ENCODE measurements around the gene POLH. TPM values are rescaled to one million over a fixed set of nuclear protein-coding genes. Genes with fewer than 3 reads are reported as not detected.
"Not testable (repeated sequence)": the region's sequence is repeated elsewhere in the genome, so short reads cannot be mapped to it uniquely, and the experiment has no call there.

Gene POLH
- total RNA-seq, 1 experiment from 2014 or later = 8.2 TPM

GRCh38 chr6:43584892-43585570, 9.0 kb downstream of the POLH start:
- intact Hi-C loops (cut with micrococcal nuclease) = no loop called here
- ChIA-PET CTCF (no interaction called here), POLR2A (ENCODE audit: unreplicated experiment) (interaction anchor here (0.6 kb wide), 1 partner anchor 17 kb away, joined by 14 read pairs; no protein-coding TSS in a partner anchor)
- DNase-seq (no peak), ATAC-seq (no peak)
- peaks cover 7% of the 10 kb centered on the region; the same call in 1 of the 2 replicates for H3K79me2 ChIP-seq (ENCODE audit: low read length)
- H3K27me3 ChIP-seq (ENCODE audit: low read length) = no peaks in the 10 kb centered on the region
- H2AFZ ChIP-seq (ENCODE audit: low read length) = no peak overlapping the region
- no peak overlapping the region for H3K4me3 ChIP-seq (ENCODE audit: low read length)
- H3K36me3 ChIP-seq (ENCODE audit: low read depth, low read length) = peaks cover 20% of the 10 kb centered on the region; the same call in 1 of the 2 replicates
- H3F3A ChIP-seq (ENCODE audit: low read length, unreplicated experiment) = no peaks in the 10 kb centered on the region
- no peaks in the 10 kb centered on the region for H4K20me1 ChIP-seq (ENCODE audit: low read length)
- H3K9me3 ChIP-seq (ENCODE audit: low read length) = no peaks in the 10 kb centered on the region
- no peak overlapping the region for H3K9ac ChIP-seq (ENCODE audit: low read length)
- no TSS peak for BruUV-seq (replicated peaks)
- TF ChIP-seq EZH2 (IDR thresholded peaks at IDR 0.05; ENCODE audit: low read length, unreplicated experiment) = no peak
- no peak for TF ChIP-seq CTCF (conservative IDR thresholded peaks at IDR 0.05; ENCODE audit: low read depth, low read length)
- no peak for TF ChIP-seq EZH2phosphoT487 (IDR thresholded peaks at IDR 0.05; ENCODE audit: borderline replicate concordance, low read length)
- no peaks in the 10 kb centered on the region for H3K9me2 ChIP-seq (replicated peaks; ENCODE audit: low read length)
- H3K4me2 ChIP-seq (ENCODE audit: low read length) = no peak overlapping the region
- H3K27ac ChIP-seq (ENCODE audit: low read length) = no peak overlapping the region
- H3K4me1 ChIP-seq (ENCODE audit: insufficient read depth, low read length) = no peaks in the 10 kb centered on the region

GRCh38 chr6:43588194-43588593, 12.2 kb downstream of the POLH start:
- H3K4me1 ChIP-seq (ENCODE audit: insufficient read depth, low read length) = no peaks in the 10 kb centered on the region
- ATAC-seq = no peak
- no TSS peak for BruUV-seq (replicated peaks)
- no peak overlapping the region for H3K4me2 ChIP-seq (ENCODE audit: low read length)
- H3K9ac ChIP-seq (ENCODE audit: low read length) = no peak overlapping the region
- DNase-seq = no peak
- H3K27me3 ChIP-seq (ENCODE audit: low read length) = no peaks in the 10 kb centered on the region
- H3F3A ChIP-seq (ENCODE audit: low read length, unreplicated experiment) = no peaks in the 10 kb centered on the region
- TF ChIP-seq EZH2phosphoT487 (IDR thresholded peaks at IDR 0.05; ENCODE audit: borderline replicate concordance, low read length) (no peak), CTCF (conservative IDR thresholded peaks at IDR 0.05; ENCODE audit: low read depth, low read length) (no peak), EZH2 (IDR thresholded peaks at IDR 0.05; ENCODE audit: low read length, unreplicated experiment) (no peak)
- H2AFZ ChIP-seq (ENCODE audit: low read length) = no peak overlapping the region
- CTCF ChIA-PET = no interaction called here
- no peak overlapping the region for H3K27ac ChIP-seq (ENCODE audit: low read length)
- H4K20me1 ChIP-seq (ENCODE audit: low read length) = no peaks in the 10 kb centered on the region
- H3K36me3 ChIP-seq (ENCODE audit: low read depth, low read length) = peaks cover 28% of the 10 kb centered on the region
- no peaks in the 10 kb centered on the region for H3K9me3 ChIP-seq (ENCODE audit: low read length)
- intact Hi-C loops (cut with micrococcal nuclease) = no loop called here
- no peak overlapping the region for H3K4me3 ChIP-seq (ENCODE audit: low read length)
- H3K9me2 ChIP-seq (replicated peaks; ENCODE audit: low read length) = no peaks in the 10 kb centered on the region
- H3K79me2 ChIP-seq (ENCODE audit: low read length) = no peaks in the 10 kb centered on the region
- POLR2A ChIA-PET (ENCODE audit: unreplicated experiment) = no interaction called here

- H3K4me2 ChIP-seq (ENCODE audit: low read length); intact Hi-C loops (cut with micrococcal nuclease); H2AFZ ChIP-seq (ENCODE audit: low read length); H3K9me3 ChIP-seq (ENCODE audit: low read length); H3F3A ChIP-seq (ENCODE audit: low read length, unreplicated experiment); POLR2A ChIA-PET (ENCODE audit: unreplicated experiment); ATAC-seq; H3K27ac ChIP-seq (ENCODE audit: low read length); DNase-seq; H3K4me3 ChIP-seq (ENCODE audit: low read length); BruUV-seq (replicated peaks); CTCF ChIA-PET; H3K27me3 ChIP-seq (ENCODE audit: low read length); H4K20me1 ChIP-seq (ENCODE audit: low read length); H3K79me2 ChIP-seq (ENCODE audit: low read length); H3K4me1 ChIP-seq (ENCODE audit: insufficient read depth, low read length); H3K9me2 ChIP-seq (replicated peaks; ENCODE audit: low read length); H3K9ac ChIP-seq (ENCODE audit: low read length): not testable (repeated sequence)
- peaks cover 25% of the 10 kb centered on the region for H3K36me3 ChIP-seq (ENCODE audit: low read depth, low read length)
Observed at GRCh38 chr6:43589564-43589963, 13.6 kb downstream of the POLH start.
